Measurements from ENCODE around the gene UBE2QL1. TPM values are rescaled to one million over a fixed set of nuclear protein-coding genes. Genes with fewer than 3 reads are reported as not detected.

UBE2QL1 gene
- total and polyA plus RNA-seq, 2 of the 8 experiments (the other 6 are each of a cell fraction or from before 2014, with no cell fraction given) = 0.43 to 0.65 TPM

- no peak overlapping the region for H2BK20ac ChIP-seq (ENCODE audit: low read length)
- H3K79me1 ChIP-seq (ENCODE audit: low read depth, low read length) = no peaks in the 10 kb centered on the region
- no peak overlapping the region for H4K91ac ChIP-seq (replicated peaks; ENCODE audit: insufficient read length, low read length)
- H2BK15ac ChIP-seq (ENCODE audit: low read length) = no peak overlapping the region
- H3K56ac ChIP-seq (replicated peaks; ENCODE audit: insufficient read length, low read depth, low read length) = no peak overlapping the region
- no peak overlapping the region for H3K27ac ChIP-seq (ENCODE audit: low read depth, low read length)
- no peak overlapping the region for H2BK5ac ChIP-seq (ENCODE audit: low read depth, low read length)
- H3K23me2 ChIP-seq (ENCODE audit: low read depth, low read length) = no peaks in the 10 kb centered on the region
- 88% methylated on average over 11 of the region's 11 CpGs; no CpG with 5 or more reads in 1 of the 2 experiments for WGBS, 2 experiments (ENCODE audit: extremely low coverage in 1 of 2, insufficient coverage in 1 of 2, insufficient read length in 1 of 2, insufficient replicate concordance in 2 of 2, low coverage in 1 of 2, low lambda C conversion rate in 2 of 2, missing lambda C conversion rate in 1 of 2)
- no peak overlapping the region for H3K9ac ChIP-seq (replicated peaks in 1 of 4; ENCODE audit: extremely low read depth in 1 of 4, low read depth in 3 of 4, low read length in 3 of 4)
- CTCF ChIA-PET (ENCODE audit: partially characterized antibody) = no interaction called here
- no peak overlapping the region for H4K8ac ChIP-seq (ENCODE audit: extremely low read depth, insufficient read depth, low read length)
- no peak for TF ChIP-seq JUN (IDR thresholded peaks at IDR 0.05; ENCODE audit: low read depth, low read length)
- H3K4me2 ChIP-seq (ENCODE audit: insufficient read depth in 1 of 2, low read depth in 2 of 2, low read length in 2 of 2) = no peak overlapping the region
- H3K4me1 ChIP-seq (replicated peaks in 1 of 4; ENCODE audit: control insufficient read depth in 3 of 4, insufficient read depth in 4 of 4, low read length in 3 of 4) = no peaks in the 10 kb centered on the region
- DNase-seq (ENCODE audit: low read depth in 1 of 2, low spot score in 2 of 2) (no peak), FAIRE-seq (no peak)
- POLR2A ChIA-PET (ENCODE audit: partially characterized antibody) = no interaction called here
- H4K5ac ChIP-seq (ENCODE audit: insufficient read length, low read depth, low read length) = no peak overlapping the region
- no peaks in the 10 kb centered on the region for H3K27me3 ChIP-seq (replicated peaks in 1 of 4; ENCODE audit: control insufficient read depth in 3 of 4, extremely low read depth in 1 of 4, insufficient read depth in 3 of 4, low read length in 3 of 4)
- no peak overlapping the region for H3K4ac ChIP-seq (replicated peaks; ENCODE audit: insufficient read length, low read depth, low read length)
- no peak overlapping the region for H2BK12ac ChIP-seq (ENCODE audit: low read depth, low read length)
- H3K36me3 ChIP-seq (ENCODE audit: control insufficient read depth in 2 of 4, insufficient read depth in 4 of 4, low read length in 3 of 4) = no peaks in the 10 kb centered on the region
- no peak overlapping the region for H3K4me3 ChIP-seq (ENCODE audit: extremely low read depth in 1 of 4, insufficient read depth in 2 of 4, low read depth in 3 of 4, low read length in 4 of 4)
- no peak overlapping the region for H3K14ac ChIP-seq (ENCODE audit: insufficient read length)
- H2AFZ ChIP-seq (ENCODE audit: low read length) = no peak overlapping the region
- H2BK120ac ChIP-seq (replicated peaks; ENCODE audit: low read depth, low read length) = no peak overlapping the region
- H3K79me2 ChIP-seq (ENCODE audit: control insufficient read depth in 1 of 2, insufficient read depth in 2 of 2, low read length in 2 of 2) = no peaks in the 10 kb centered on the region
- no peak overlapping the region for H3K18ac ChIP-seq (ENCODE audit: extremely low read depth, low read length)
- H3K9me3 ChIP-seq (ENCODE audit: insufficient read depth in 2 of 2, low read depth in 1 of 2, low read length in 1 of 2) = no peaks in the 10 kb centered on the region
- H4K20me1 ChIP-seq (replicated peaks in 1 of 2; ENCODE audit: control insufficient read depth in 1 of 2, insufficient read depth in 2 of 2, low read length in 2 of 2) = no peaks in the 10 kb centered on the region
- no peak overlapping the region for H2AK5ac ChIP-seq (ENCODE audit: low read depth, low read length)
- no peak overlapping the region for H3K23ac ChIP-seq (ENCODE audit: insufficient read length)
Measured at GRCh38 chr5:6508931-6509330, 60.3 kb downstream of the UBE2QL1 start.

Data from H1 (cell line).